Loucy (cell line): ENCODE data around the gene APOBEC3F.

Experiments
- H2AFZ ChIP-seq: fragments of 200-600 bp; sonication (generic); 2 replicates; pipeline ENCODE4 v1.6.0; 2016; ENCODE audit warnings: antibody characterized with exemption, mild to moderate bottlenecking, low read length, moderate library complexity
- H3F3A ChIP-seq: fragments of 200-600 bp; 2 replicates; pipeline ENCODE4 v1.6.0; 2016; ENCODE audit warnings: antibody characterized with exemption, low read depth, mild to moderate bottlenecking
- H3K27me3 ChIP-seq: fragments of 200-600 bp; sonication (generic); 2 replicates; pipeline ENCODE4 v1.6.1; 2014; ENCODE audit warnings: low read length, mild to moderate bottlenecking; ENCODE audit not compliant: insufficient read depth, poor library complexity, severe bottlenecking
- H3K36me3 ChIP-seq: fragments of 200-600 bp; sonication (generic); 2 replicates; pipeline ENCODE4 v1.6.1; 2016; ENCODE audit warnings: low read length; ENCODE audit not compliant: insufficient read depth
- H3K4me1 ChIP-seq: fragments of 200-600 bp; sonication (generic); 2 replicates; pipeline ENCODE4 v1.5.1; 2014; ENCODE audit warnings: low read length, mild to moderate bottlenecking; ENCODE audit not compliant: insufficient read depth, poor library complexity, severe bottlenecking
- H3K4me2 ChIP-seq: fragments of 200-600 bp; sonication (generic); 2 replicates; pipeline ENCODE4 v1.6.0; 2014; ENCODE audit warnings: antibody characterized with exemption, low read length, low read depth, mild to moderate bottlenecking; ENCODE audit not compliant: poor library complexity, severe bottlenecking
- H3K4me3 ChIP-seq: fragments of 200-600 bp; sonication (generic); 2 replicates; pipeline ENCODE4 v1.5.1; 2014; ENCODE audit warnings: low read length, mild to moderate bottlenecking, mixed read lengths; ENCODE audit not compliant: poor library complexity, severe bottlenecking
- H3K79me2 ChIP-seq: fragments of 200-600 bp; sonication (generic); 2 replicates; pipeline ENCODE4 v1.6.1; 2014; ENCODE audit warnings: low read length; ENCODE audit not compliant: insufficient read depth
- H3K9ac ChIP-seq: fragments of 200-600 bp; sonication (generic); 2 replicates; pipeline ENCODE4 v1.6.0; 2014; ENCODE audit warnings: mild to moderate bottlenecking, low read depth, low read length, moderate library complexity; ENCODE audit not compliant: poor library complexity, severe bottlenecking
- H3K9me2 ChIP-seq: fragments of 200-600 bp; sonication (generic); replicated peaks from 2 replicates; pipeline ENCODE4 v1.6.1; 2016; ENCODE audit warnings: low read depth, low read length, mixed read lengths
- H3K9me3 ChIP-seq: fragments of 200-600 bp; sonication (generic); 2 replicates; pipeline ENCODE4 v1.6.1; 2014; ENCODE audit warnings: mild to moderate bottlenecking, antibody characterized with exemption, low read length, low read depth; ENCODE audit not compliant: insufficient read depth
- H4K20me1 ChIP-seq: fragments of 200-600 bp; sonication (generic); 2 replicates; pipeline ENCODE4 v1.6.0; 2014; ENCODE audit warnings: antibody characterized with exemption, low read length, mild to moderate bottlenecking; ENCODE audit not compliant: insufficient read depth, poor library complexity, severe bottlenecking
- EZH2phosphoT487 ChIP-seq: fragments of 200-600 bp; IDR thresholded peaks from 2 replicates; pipeline ENCODE4 v1.6.1; 2018; ENCODE audit warnings: antibody characterized with exemption, mild to moderate bottlenecking, moderate library complexity, borderline replicate concordance
- TF ChIP-seq, protein P1 (sequence below): fragments of 200-600 bp; sonication (generic); conservative IDR thresholded peaks from 2 replicates; pipeline ENCODE4 v1.5.1; 2014; ENCODE audit warnings: mild to moderate bottlenecking, antibody characterized with exemption, low read length

APOBEC3F gene

GRCh38 chr22:39027717-39028116 lies 12.9 kb upstream of the APOBEC3F start:
- Histone ChIP-seq H3K27me3 (no peaks in the 10 kb centered on the region), H3K36me3 (peaks cover 6% of the 10 kb centered on the region; the same call in 1 of the 2 replicates), H3K4me1 (peaks cover 34% of the 10 kb centered on the region), H4K20me1 (peaks cover 4% of the 10 kb centered on the region), H3K4me2 (no peak overlapping the region), H3K79me2 (peaks cover 34% of the 10 kb centered on the region), H3K9me2 (no peaks in the 10 kb centered on the region), H3K9me3 (no peaks in the 10 kb centered on the region), H3F3A (no peaks in the 10 kb centered on the region), H2AFZ (no peak overlapping the region), H3K4me3 (no peak overlapping the region), H3K9ac (no peak overlapping the region)
- TF ChIP-seq, protein P1, sequence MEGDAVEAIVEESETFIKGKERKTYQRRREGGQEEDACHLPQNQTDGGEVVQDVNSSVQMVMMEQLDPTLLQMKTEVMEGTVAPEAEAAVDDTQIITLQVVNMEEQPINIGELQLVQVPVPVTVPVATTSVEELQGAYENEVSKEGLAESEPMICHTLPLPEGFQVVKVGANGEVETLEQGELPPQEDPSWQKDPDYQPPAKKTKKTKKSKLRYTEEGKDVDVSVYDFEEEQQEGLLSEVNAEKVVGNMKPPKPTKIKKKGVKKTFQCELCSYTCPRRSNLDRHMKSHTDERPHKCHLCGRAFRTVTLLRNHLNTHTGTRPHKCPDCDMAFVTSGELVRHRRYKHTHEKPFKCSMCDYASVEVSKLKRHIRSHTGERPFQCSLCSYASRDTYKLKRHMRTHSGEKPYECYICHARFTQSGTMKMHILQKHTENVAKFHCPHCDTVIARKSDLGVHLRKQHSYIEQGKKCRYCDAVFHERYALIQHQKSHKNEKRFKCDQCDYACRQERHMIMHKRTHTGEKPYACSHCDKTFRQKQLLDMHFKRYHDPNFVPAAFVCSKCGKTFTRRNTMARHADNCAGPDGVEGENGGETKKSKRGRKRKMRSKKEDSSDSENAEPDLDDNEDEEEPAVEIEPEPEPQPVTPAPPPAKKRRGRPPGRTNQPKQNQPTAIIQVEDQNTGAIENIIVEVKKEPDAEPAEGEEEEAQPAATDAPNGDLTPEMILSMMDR, result no peak
- no peak for TF ChIP-seq EZH2phosphoT487

DNA sequence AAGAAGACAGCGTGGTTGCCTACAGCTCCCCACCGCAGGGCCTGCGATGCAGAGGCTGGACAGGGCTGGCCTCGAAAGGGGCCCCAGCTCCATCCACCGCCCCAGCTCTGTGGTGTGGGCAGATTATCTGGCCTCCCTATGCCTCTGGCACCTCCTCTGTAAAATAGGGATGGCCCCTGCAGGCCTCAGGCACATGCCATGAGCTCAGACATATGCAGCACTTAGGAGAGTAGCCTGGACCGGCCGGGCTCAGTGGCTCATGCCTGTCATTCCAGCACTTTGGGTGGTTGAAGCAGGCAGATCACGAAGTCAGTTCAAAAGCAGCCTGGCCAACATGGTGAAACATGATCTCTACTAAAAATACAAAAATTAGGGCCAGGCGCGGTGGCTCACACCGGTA lies 12.4 kb upstream of the APOBEC3F start:
- Histone ChIP-seq H3F3A (no peaks in the 10 kb centered on the region), H3K27me3 (no peaks in the 10 kb centered on the region), H3K9me2 (no peaks in the 10 kb centered on the region), H3K9me3 (no peaks in the 10 kb centered on the region), H3K79me2 (peaks cover 28% of the 10 kb centered on the region), H3K4me1 (peaks cover 34% of the 10 kb centered on the region), H4K20me1 (peaks cover 4% of the 10 kb centered on the region), H2AFZ (no peak overlapping the region), H3K36me3 (peaks cover 6% of the 10 kb centered on the region; the same call in 1 of the 2 replicates), H3K9ac (no peak overlapping the region), H3K4me2 (no peak overlapping the region), H3K4me3 (no peak overlapping the region)
- no peak for TF ChIP-seq EZH2phosphoT487
- TF ChIP-seq, protein P1, result no peak

DNA sequence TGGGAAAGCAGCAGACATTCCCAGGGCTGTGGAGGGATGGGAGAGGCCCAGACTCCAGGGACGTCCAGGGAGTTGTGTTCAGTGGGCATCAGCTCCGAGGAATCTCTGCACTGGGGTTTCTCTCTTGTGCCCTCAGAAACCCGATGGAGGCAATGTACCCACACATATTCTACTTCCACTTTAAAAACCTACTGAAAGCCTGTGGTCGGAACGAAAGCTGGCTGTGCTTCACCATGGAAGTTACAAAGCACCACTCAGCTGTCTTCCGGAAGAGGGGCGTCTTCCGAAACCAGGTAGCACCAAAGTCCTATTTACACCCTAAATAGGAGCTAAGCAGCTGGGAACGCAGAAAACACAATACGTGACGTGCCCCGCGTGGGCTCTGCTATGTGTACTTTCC lies 11.4 kb upstream of the APOBEC3F start:
- Histone ChIP-seq H3K4me1 (peaks cover 25% of the 10 kb centered on the region), H2AFZ (no peak overlapping the region), H3K4me3 (no peak overlapping the region), H3K4me2 (no peak overlapping the region), H3K9me2 (no peaks in the 10 kb centered on the region), H3K9ac (no peak overlapping the region), H3K9me3 (no peaks in the 10 kb centered on the region), H3F3A (no peaks in the 10 kb centered on the region), H4K20me1 (peaks cover 2% of the 10 kb centered on the region), H3K79me2 (peaks cover 18% of the 10 kb centered on the region), H3K27me3 (no peaks in the 10 kb centered on the region), H3K36me3 (peaks cover 2% of the 10 kb centered on the region; the same call in 1 of the 2 replicates)
- TF ChIP-seq, protein P1, result no peak
- TF ChIP-seq EZH2phosphoT487, result no peak
